Colonic mucosa (tissue), 4 donors: ENCODE data around the gene KAT5. TPM values are rescaled to one million over a fixed set of nuclear protein-coding genes. Genes with fewer than 3 reads are reported as not detected.

Experiments
- DNase-seq: peaks from one replicate; pipeline ENCODE4 v3.0.0-alpha.2; 2020
- H3K27ac ChIP-seq: fragments of 200-600 bp; one replicate; pipeline ENCODE4 v1.8.0; 2021
- H3K27me3 ChIP-seq: fragments of 200-600 bp; one replicate; pipeline ENCODE4 v1.8.0; 2021
- H3K36me3 ChIP-seq: fragments of 200-600 bp; one replicate; pipeline ENCODE4 v1.8.0; 2021
- H3K4me1 ChIP-seq: fragments of 200-600 bp; one replicate; pipeline ENCODE4 v1.8.0; 2021; ENCODE audit warnings: mild to moderate bottlenecking
- H3K4me3 ChIP-seq: fragments of 200-600 bp; one replicate; pipeline ENCODE4 v1.8.0; 2021
- H3K9ac ChIP-seq, 2 donors: one replicate each; pipeline ENCODE4 v1.7.0; 2013; ENCODE audit warnings: control low read depth in 2 of 2, low read depth in 2 of 2, low read length in 2 of 2
- H3K9me3 ChIP-seq: fragments of 200-600 bp; one replicate; pipeline ENCODE4 v1.8.0; 2021
- intact Hi-C: fragments of 100-400 bp; cut with DNase I; formaldehyde crosslinking; loops from one replicate; pipeline ENCODE4 v1.14.1; 2022
- total RNA-seq, 2 donors: library from RNA; stranded (reverse); fragmentation: NEBNext Ultra II Directional in 1 of 2; extraction: Animal tissue kit (Norgen Biotek cat#: 25700) in 1 of 2; gene quantifications; one replicate each; pipeline ENCODE4 v1.2.1, GENCODE V29; 2021
- TF ChIP-seq, protein P1 (sequence below): fragments of 200-600 bp; IDR thresholded peaks from one replicate; pipeline ENCODE4 v1.8.0; 2022; ENCODE audit warnings: antibody characterized with exemption, mild to moderate bottlenecking
- donor health status: healthy.
- donor health status: DM: no; HTN: no; CAD: no.
- donor health status: DM: no; HTN: no; CAD: no.

KAT5 gene
- total RNA-seq, 2 donors from 2014 or later: 65.3 to 83.4 TPM

DNA sequence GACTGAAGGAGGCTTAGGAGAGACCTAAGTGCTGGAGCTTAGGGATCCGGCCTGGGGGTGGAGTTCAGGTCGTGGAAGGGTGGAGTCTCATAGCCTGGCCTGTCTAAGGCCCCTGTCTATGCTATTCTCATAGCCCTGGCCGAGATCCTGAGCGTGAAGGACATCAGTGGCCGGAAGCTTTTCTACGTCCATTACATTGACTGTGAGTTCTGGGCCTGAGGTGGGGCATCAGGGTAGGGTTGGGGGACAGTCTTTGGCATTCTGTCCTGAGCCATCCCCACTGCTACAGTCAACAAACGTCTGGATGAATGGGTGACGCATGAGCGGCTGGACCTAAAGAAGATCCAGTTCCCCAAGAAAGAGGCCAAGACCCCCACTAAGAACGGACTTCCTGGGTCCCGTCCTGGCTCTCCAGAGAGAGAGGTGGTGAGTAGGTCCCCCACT lies 603 bp downstream of the KAT5 start:
- peak overlapping the region; percentile 63 for H3K4me3 ChIP-seq
- TF ChIP-seq, protein P1, sequence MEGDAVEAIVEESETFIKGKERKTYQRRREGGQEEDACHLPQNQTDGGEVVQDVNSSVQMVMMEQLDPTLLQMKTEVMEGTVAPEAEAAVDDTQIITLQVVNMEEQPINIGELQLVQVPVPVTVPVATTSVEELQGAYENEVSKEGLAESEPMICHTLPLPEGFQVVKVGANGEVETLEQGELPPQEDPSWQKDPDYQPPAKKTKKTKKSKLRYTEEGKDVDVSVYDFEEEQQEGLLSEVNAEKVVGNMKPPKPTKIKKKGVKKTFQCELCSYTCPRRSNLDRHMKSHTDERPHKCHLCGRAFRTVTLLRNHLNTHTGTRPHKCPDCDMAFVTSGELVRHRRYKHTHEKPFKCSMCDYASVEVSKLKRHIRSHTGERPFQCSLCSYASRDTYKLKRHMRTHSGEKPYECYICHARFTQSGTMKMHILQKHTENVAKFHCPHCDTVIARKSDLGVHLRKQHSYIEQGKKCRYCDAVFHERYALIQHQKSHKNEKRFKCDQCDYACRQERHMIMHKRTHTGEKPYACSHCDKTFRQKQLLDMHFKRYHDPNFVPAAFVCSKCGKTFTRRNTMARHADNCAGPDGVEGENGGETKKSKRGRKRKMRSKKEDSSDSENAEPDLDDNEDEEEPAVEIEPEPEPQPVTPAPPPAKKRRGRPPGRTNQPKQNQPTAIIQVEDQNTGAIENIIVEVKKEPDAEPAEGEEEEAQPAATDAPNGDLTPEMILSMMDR: no peak
- intact Hi-C loops: no loop called here
- peaks cover 7% of the 10 kb centered on the region for H3K4me1 ChIP-seq
- peak overlapping the region; percentile 97 for H3K27ac ChIP-seq
- H3K9me3 ChIP-seq: no peaks in the 10 kb centered on the region
- peaks cover 17% of the 10 kb centered on the region for H3K36me3 ChIP-seq
- H3K27me3 ChIP-seq: no peaks in the 10 kb centered on the region
- no peak for DNase-seq
- H3K9ac ChIP-seq: peak overlapping the region; percentile 51 to 84

DNA sequence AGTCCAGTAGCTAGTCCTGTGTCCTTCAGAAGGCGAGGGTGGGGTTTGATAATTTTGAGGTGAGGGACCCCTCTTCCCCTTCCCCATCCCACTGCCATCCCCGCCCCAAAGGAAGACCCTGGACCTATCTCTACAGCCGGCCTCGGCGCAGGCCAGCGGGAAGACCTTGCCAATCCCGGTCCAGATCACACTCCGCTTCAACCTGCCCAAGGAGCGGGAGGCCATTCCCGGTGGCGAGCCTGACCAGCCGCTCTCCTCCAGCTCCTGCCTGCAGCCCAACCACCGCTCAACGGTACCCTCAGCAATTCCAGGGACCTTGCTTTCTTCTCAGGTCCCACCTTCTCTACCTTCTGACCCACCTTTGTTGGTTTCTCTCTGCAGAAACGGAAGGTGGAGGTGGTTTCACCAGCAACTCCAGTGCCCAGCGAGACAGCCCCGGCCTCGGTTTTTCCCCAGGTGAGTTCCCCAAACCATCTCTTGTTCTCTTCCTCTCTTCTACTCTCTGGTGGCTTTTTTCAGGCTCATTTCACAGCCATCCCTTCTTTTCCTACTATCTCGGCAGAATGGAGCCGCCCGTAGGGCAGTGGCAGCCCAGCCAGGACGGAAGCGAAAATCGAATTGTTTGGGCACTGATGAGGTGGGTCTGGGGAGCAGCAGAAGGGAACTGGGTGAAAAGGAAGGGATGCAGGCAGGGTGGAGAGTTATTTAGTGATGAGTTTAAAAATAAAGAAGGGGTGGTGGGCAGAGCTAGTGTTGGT lies 1.3 kb downstream of the KAT5 start:
- Histone ChIP-seq H3K9me3 (no peaks in the 10 kb centered on the region), H3K4me3 (no peak overlapping the region), H3K36me3 (peaks cover 17% of the 10 kb centered on the region), H3K27me3 (no peaks in the 10 kb centered on the region), H3K27ac (peak overlapping the region; percentile 97), H3K9ac (peak overlapping the region; percentile 51 to 84), H3K4me1 (peaks cover 7% of the 10 kb centered on the region)
- intact Hi-C loops: no loop called here
- TF ChIP-seq, protein P1: no peak
- DNase-seq: no peak

DNA sequence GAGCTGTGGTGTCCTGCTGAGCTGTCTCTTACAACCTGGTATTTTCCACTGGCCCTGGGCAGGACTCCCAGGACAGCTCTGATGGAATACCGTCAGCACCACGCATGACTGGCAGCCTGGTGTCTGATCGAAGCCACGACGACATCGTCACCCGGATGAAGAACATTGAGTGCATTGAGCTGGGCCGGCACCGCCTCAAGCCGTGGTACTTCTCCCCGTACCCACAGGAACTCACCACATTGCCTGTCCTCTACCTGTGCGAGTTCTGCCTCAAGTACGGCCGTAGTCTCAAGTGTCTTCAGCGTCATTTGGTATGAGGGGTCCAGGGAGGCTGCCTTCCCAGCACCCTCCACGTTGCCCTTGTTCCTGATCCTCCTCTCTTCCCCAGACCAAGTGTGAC lies 2.4 kb downstream of the KAT5 start:
- H3K9ac ChIP-seq: no peak overlapping the region
- peaks cover 17% of the 10 kb centered on the region for H3K36me3 ChIP-seq
- no peaks in the 10 kb centered on the region for H3K9me3 ChIP-seq
- no peak overlapping the region for H3K4me3 ChIP-seq
- intact Hi-C loops: no loop called here
- H3K27ac ChIP-seq: no peak overlapping the region
- TF ChIP-seq, protein P1: no peak
- H3K4me1 ChIP-seq: peaks cover 16% of the 10 kb centered on the region
- no peaks in the 10 kb centered on the region for H3K27me3 ChIP-seq
- DNase-seq: no peak

DNA sequence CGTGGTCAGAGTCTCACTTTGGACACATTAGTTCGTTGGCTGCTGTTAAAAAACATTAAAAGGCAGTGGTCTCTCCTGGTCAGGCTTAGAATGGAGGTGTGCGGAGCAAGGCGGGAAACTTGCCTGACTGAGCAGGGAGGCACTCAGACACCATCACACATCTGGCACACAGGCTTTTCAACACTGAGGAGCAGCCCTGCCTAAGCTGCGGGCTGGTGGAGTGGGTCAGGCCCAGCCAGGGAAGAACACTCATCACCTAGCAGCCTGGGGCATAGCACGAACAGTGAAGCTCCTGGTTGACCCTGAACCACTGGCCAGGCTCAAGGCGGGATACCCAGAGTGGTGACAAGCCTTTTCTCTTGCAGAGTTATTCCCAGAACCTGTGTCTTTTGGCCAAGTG lies 4.2 kb downstream of the KAT5 start:
- no peak overlapping the region for H3K4me3 ChIP-seq
- DNase-seq: no peak
- intact Hi-C loops: no loop called here
- H3K9me3 ChIP-seq: no peaks in the 10 kb centered on the region
- no peak overlapping the region for H3K9ac ChIP-seq
- H3K27ac ChIP-seq: no peak overlapping the region
- peaks cover 17% of the 10 kb centered on the region for H3K36me3 ChIP-seq
- no peaks in the 10 kb centered on the region for H3K27me3 ChIP-seq
- TF ChIP-seq, protein P1: no peak
- peaks cover 20% of the 10 kb centered on the region for H3K4me1 ChIP-seq

DNA sequence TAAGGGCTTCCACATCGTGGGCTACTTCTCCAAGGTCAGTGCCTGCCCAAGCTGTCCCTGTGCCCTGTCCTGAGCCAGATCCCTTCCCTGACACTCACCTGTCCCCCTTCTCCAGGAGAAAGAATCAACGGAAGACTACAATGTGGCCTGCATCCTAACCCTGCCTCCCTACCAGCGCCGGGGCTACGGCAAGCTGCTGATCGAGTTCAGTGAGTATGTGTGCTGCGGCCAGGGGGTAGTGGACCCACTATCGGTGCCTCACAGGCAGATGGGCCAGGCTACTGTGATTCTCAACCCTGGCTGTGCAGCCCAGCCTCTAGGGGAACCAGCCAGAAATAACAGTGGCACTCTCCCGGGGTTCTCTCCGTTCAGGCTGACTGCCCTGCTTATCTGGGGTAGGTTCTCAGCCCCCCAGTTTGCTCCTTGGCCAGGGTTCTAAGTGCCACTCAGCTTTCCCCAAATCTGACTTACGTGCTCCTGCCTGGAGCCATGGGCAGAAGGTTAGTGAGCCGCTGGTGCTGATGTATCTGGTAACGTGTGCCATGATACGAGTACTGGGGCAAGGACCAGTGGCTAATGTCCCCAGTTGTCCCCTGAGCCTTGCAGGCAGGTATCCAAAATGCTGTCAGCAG lies 4.8 kb downstream of the KAT5 start:
- intact Hi-C loops: no loop called here
- no peak overlapping the region for H3K4me3 ChIP-seq
- H3K27me3 ChIP-seq: no peaks in the 10 kb centered on the region
- H3K4me1 ChIP-seq: peaks cover 20% of the 10 kb centered on the region
- H3K9me3 ChIP-seq: no peaks in the 10 kb centered on the region
- H3K9ac ChIP-seq: no peak overlapping the region
- no peak for DNase-seq
- no peak overlapping the region for H3K27ac ChIP-seq
- H3K36me3 ChIP-seq: peaks cover 17% of the 10 kb centered on the region
- TF ChIP-seq, protein P1: no peak
